GM18868 (cell line): ENCODE results near the gene NSF.
"Not testable (repeated sequence)": the region's sequence is repeated elsewhere in the genome, so short reads cannot be mapped to it uniquely, and the experiment has no call there.

Experiments
- ATAC-seq: cut with Tn5 transposase; IDR thresholded peaks from one replicate; pipeline ENCODE4 v1.9.1; 2021; ENCODE audit warnings: mild to moderate bottlenecking, moderate library complexity; ENCODE audit not compliant: unreplicated experiment

The NSF gene

GRCh38 chr17:46627452-46627851 is 37.0 kb downstream of the NSF start:
- ATAC-seq: not testable (repeated sequence)

GRCh38 chr17:46628753-46629436 is 38.4 kb downstream of the NSF start:
- ATAC-seq: peak; percentile 61

GRCh38 chr17:46632146-46632545 is 41.7 kb downstream of the NSF start:
- ATAC-seq: not testable (repeated sequence)

DNA sequence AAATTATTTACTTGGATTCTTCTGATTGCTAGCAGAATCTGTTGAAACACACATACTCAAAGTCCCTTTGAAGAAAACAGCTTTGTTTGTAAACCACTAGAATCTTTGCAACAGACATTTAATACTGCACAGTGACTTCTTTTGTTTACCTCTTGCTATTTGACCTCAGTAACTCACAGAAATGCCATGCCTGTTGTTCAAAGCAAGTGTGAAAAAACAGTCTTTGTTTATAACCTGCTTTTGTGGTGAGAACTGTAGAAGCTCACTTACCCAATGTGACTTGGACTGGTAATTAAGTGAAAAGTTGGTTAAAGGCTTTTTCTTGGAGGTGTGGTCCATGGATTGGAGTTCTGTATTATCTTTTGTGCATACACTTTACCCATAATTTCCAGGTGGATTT is 44.4 kb downstream of the NSF start:
- not testable (repeated sequence) for ATAC-seq

DNA sequence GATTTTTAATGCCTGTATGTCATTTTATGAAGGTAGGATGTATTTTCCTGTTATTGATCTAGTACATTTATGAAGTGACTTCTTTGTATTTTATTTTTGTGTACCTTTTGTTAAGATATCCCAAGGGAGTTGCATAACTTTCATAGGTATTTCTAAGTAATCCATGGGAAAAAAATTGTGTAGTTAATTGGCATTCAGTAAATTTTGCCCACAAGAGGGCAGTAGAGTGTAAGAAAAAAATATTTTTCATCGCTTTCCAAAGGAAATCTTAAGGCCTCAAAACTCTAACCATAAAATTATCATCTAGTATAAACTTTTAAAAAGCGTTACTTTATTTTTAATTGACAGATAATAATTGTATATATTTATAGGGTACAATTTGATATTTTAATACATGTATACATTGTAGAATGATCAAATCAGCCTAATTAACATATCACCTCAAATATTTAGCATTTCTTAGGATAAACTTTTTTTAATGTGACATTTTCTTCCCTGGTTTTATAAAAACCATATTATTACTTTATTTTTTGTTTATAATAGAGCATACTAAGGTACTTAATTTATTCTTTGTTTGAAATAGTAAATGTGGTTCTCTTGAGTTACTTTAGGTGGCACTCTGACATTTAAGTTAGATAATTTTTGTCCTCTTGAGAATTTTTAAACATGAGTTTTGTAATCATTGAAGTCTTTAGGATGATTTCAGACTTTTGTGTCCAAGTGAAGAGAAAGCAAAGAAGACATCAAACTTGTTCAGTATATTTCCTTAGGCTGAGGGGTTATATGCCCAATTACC is 51.6 kb downstream of the NSF start:
- not testable (repeated sequence) for ATAC-seq

GRCh38 chr17:46647251-46647650 is 56.8 kb downstream of the NSF start:
- ATAC-seq: not testable (repeated sequence)

- not testable (repeated sequence) for ATAC-seq
Observed at GRCh38 chr17:46647688-46648278, 57.3 kb downstream of the NSF start.

GRCh38 chr17:46649246-46649645 is 58.8 kb downstream of the NSF start:
- not testable (repeated sequence) for ATAC-seq

- ATAC-seq: not testable (repeated sequence)
Observed at GRCh38 chr17:46652024-46652643, 61.7 kb downstream of the NSF start.

DNA sequence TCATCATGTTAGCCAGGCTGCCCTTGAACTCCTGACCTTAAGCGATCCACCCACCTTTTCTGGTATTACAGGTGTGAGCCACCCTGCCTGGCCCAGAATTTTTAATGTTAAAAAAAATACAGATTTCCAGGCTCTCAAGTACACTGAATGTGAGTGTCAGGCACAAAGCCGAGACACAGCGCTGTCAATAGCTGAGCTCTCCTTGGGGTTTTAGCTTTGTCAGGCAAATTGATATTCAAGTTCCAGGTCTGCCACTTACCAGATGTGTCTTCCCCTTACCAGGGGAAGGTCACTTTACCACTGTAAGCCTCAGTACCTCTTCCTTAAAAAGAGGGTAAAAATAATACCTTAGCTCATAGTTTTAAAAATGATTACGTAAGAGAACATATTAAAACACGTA is 67.8 kb downstream of the NSF start:
- ATAC-seq: not testable (repeated sequence)

- ATAC-seq: not testable (repeated sequence)
Observed at GRCh38 chr17:46659702-46660101, 69.2 kb downstream of the NSF start.

DNA sequence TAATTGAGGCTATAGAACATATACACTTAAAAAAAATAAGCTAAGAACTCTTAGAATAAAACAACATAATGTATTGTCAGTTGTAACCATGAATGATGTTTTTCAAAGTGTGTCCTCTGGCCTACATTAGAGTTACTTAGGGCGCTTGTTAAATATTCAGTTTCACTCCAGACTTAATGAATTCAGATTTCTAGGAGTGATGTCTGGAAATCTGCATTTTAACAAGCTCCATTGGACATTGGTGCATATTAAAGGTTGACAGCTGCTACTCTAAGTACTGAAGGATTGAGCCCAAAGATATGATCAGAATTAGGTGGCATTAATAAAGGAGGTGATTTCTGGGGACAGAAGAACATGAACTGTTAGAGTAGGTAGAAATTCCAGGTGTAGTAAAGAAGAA is 72.7 kb downstream of the NSF start:
- ATAC-seq: not testable (repeated sequence)

- not testable (repeated sequence) for ATAC-seq
Observed at GRCh38 chr17:46663552-46663951, 73.1 kb downstream of the NSF start.

- not testable (repeated sequence) for ATAC-seq
Observed at GRCh38 chr17:46665969-46666368, 75.5 kb downstream of the NSF start.

DNA sequence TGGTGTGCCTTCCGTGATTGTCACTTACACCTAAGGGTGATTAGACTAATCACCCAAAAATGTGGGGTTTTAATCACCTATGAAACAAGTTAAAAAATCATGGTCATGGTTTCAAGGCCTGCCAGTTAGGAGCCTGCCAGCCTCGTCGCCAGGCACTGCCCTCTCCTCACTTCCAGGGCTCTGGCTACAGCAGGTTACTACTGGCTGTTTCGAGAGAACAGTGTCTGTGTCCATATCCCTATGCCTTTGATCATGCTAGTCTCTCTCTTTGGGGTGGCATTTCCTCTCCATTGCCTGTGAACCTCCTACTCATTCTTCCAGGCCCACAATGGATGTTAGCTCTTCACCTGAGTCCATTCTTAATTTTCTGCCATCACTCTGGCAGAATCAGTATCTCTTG is 80.3 kb downstream of the NSF start:
- ATAC-seq: not testable (repeated sequence)

DNA sequence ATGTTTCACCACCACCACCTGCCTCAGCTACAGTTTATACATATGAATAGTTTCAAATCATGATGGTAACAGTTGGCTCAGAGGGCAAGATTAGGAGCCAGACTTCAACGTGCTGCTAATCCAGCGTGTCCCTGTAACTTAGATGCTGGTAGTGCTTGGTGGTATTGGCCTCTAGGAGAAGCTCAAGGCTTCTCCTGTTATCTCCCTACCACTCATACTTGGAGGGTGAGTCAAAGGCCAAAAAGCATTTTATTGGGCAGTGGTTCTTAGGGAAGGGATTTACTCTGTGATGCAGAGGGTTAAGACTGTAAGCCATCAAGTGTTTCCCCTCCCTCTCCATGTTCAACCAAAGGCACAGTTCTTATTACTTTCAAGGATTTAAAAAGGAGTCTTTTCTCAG is 82.3 kb downstream of the NSF start:
- ATAC-seq: not testable (repeated sequence)

DNA sequence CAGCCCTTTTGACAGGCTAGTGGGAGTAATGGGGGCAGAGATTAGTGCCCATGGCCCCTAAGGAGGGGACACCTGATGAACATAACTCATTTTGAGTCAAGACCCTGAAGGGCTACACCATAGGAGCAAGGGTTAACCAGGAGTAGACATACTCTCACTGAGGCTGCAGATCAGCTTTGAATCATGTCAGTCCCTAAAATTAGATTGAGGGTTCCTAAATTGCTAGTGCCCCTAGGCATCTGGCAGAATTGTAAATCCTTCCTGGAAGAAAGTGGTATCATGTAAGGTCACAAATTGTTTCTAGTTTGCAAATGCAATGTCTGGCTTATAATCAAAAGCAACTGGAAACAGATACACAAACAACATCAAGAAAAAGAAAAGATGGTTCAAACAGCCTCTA is 87.3 kb downstream of the NSF start:
- not testable (repeated sequence) for ATAC-seq

DNA sequence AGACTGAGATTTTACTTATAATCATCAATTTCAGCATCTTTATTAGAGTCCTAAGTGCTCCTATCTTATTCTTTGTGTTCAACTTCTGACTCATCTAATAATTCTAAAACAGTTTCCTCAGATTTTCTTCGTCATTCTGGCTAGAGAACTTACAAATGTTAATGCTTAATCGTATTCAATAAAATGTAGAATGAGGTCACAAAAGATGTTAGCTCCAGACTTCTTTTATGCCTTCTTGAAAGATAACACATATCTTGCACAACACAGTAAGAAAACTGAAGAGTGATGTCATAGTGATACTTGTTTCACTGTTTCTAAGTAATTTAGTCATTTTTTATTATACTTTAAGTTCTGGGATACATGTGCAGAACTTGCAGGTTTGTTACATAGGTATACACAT is 93.2 kb downstream of the NSF start:
- ATAC-seq: not testable (repeated sequence)

- ATAC-seq: not testable (repeated sequence)
Observed at GRCh38 chr17:46685284-46685683, 94.8 kb downstream of the NSF start.

DNA sequence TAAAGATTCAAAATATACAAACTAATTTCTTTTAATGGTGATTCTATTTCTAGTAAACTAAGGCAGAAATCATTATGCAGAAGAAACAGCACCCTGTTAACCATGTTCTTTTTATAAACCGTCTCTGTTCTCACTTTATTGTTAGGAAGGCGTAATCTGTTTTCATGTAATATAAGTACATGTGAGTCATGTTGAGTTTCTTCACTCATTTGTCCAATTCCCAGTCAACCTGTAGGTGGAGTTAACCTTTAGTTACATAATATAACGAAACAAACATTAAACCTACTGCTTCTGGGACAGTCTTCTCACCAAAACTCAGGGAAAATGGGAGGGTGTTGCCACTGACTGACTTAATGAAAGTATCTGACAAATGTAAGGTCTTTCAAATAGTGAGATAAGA is 101.7 kb downstream of the NSF start:
- not testable (repeated sequence) for ATAC-seq

- ATAC-seq: not testable (repeated sequence)
Observed at GRCh38 chr17:46693283-46693682, 102.8 kb downstream of the NSF start.
